ENCODE data around the gene EPB41. TPM values are rescaled to one million over a fixed set of nuclear protein-coding genes. Genes with fewer than 3 reads are reported as not detected.

EPB41 gene
- total and polyA plus RNA-seq, 9 of the 15 experiments (the other 6 are each of a cell fraction or from before 2014, with no cell fraction given) = 3.7 to 213 (median 141) TPM

GRCh38 chr1:28966617-28967016 lies 52.2 kb downstream of the EPB41 start:
- POLR2A ChIA-PET = no interaction called here
- BruUV-seq (replicated peaks) = no TSS peak
- no peak; the same call in 2 of the 3 replicates for ATAC-seq
- no peak overlapping the region for H3K4me3 ChIP-seq
- H4K20me1 ChIP-seq (replicated peaks; ENCODE audit: control insufficient read depth, insufficient read depth, low read length) = no peaks in the 10 kb centered on the region; the same call in 1 of the 2 replicates
- 70% methylated on average over 2 of the region's 2 CpGs for WGBS (ENCODE audit: insufficient coverage, low coverage, missing lambda C conversion rate)
- no peak overlapping the region for H3K27ac ChIP-seq (ENCODE audit: extremely low read depth, low read depth, low read length)
- H3K9ac ChIP-seq (ENCODE audit: insufficient read depth in 1 of 2, low read depth in 2 of 2, low read length in 2 of 2) = no peak overlapping the region
- H2AFZ ChIP-seq (ENCODE audit: low read depth, low read length) = no peak overlapping the region
- CTCF ChIA-PET (ENCODE audit: low intra/inter-chr PET ratio) = no interaction called here
- intact Hi-C loops (cut with micrococcal nuclease) = no loop called here
- no peaks in the 10 kb centered on the region for H3K27me3 ChIP-seq (ENCODE audit: control insufficient read depth in 2 of 2, insufficient read depth in 2 of 2, low read length in 2 of 2)
- no peak overlapping the region for H3K4me2 ChIP-seq (ENCODE audit: insufficient read depth, low read length)
- peaks cover 10% of the 10 kb centered on the region; the same call in 2 of the 3 replicates for H3K36me3 ChIP-seq (ENCODE audit: control insufficient read depth, insufficient read depth, low read length)
- in situ Hi-C loops (cut with MboI) = no loop called here
- H3K79me2 ChIP-seq (ENCODE audit: control insufficient read depth, insufficient read depth, low read length) = peaks cover 81% of the 10 kb centered on the region
- FAIRE-seq = no peak
- H3K9me1 ChIP-seq (ENCODE audit: control insufficient read depth, insufficient read depth, low read length) = no peaks in the 10 kb centered on the region
- H3K9me3 ChIP-seq (replicated peaks; ENCODE audit: control insufficient read depth, insufficient read depth, low read depth, low read length) = no peaks in the 10 kb centered on the region
- H3K4me1 ChIP-seq (replicated peaks in 1 of 2; ENCODE audit: control insufficient read depth in 2 of 2, insufficient read depth in 2 of 2, low read length in 2 of 2) = peaks cover 2 to 4% of the 10 kb centered on the region in 2 experiments; a peak in 3 of 5 replicates
- DNase-seq (ENCODE audit: extremely low read depth in 1 of 4, low spot score in 3 of 4) = no peak
- TF ChIP-seq ZBTB49 (CRISPR knock-in tag; IDR thresholded peaks at IDR 0.05; ENCODE audit: borderline replicate concordance) (no peak), NR2C2 (CRISPR knock-in tag; IDR thresholded peaks at IDR 0.05) (no peak), NR2C2 (tag; IDR thresholded peaks at IDR 0.05) (no peak), ZNF143 (CRISPR knock-in tag; IDR thresholded peaks at IDR 0.05) (no peak), E4F1 (CRISPR knock-in tag; IDR thresholded peaks at IDR 0.05; ENCODE audit: borderline replicate concordance) (no peak), ZEB2 (IDR thresholded peaks at IDR 0.05) (no peak), ZC3H11A (IDR thresholded peaks at IDR 0.05; ENCODE audit: low read depth, low read length) (no peak), CHAMP1 (IDR thresholded peaks at IDR 0.05) (no peak), ZNF57 (CRISPR knock-in tag; IDR thresholded peaks at IDR 0.05) (no peak), SRF (CRISPR knock-in tag; IDR thresholded peaks at IDR 0.05) (no peak), ZBTB1 (CRISPR knock-in tag; IDR thresholded peaks at IDR 0.05; ENCODE audit: borderline replicate concordance, low read depth) (no peak), GABPB2 (CRISPR knock-in tag; conservative IDR thresholded peaks at IDR 0.05) (no peak), FOXJ2 (tag; IDR thresholded peaks at IDR 0.05) (no peak), THRB (CRISPR knock-in tag; conservative IDR thresholded peaks at IDR 0.05) (no peak), HCFC1 (IDR thresholded peaks at IDR 0.05; ENCODE audit: low read depth, low read length) (no peak)
